SK-N-SH (cell line): ENCODE data around the gene CLMP.

Source experiments
- POLR2AphosphoS5 ChIP-seq: IDR thresholded peaks from 2 replicates; pipeline ENCODE4 v1.6.1; 2012; ENCODE audit warnings: low read depth, low read length
- RAD21 ChIP-seq: IDR thresholded peaks from 2 replicates; pipeline ENCODE4 v1.6.1; 2012; ENCODE audit warnings: mild to moderate bottlenecking, low read length
- YY1 ChIP-seq: IDR thresholded peaks from 2 replicates; pipeline ENCODE4 v1.4.0; 2012; ENCODE audit warnings: low read depth, mild to moderate bottlenecking
- ZBTB33 ChIP-seq: IDR thresholded peaks from 2 replicates; pipeline ENCODE4 v1.4.0; 2012; ENCODE audit warnings: low read depth, borderline replicate concordance
- TF ChIP-seq, protein P1 (sequence below): fragments of 200-600 bp; sonication (generic); IDR thresholded peaks from 2 replicates; pipeline ENCODE4 v1.6.1; 2017; ENCODE audit warnings: antibody characterized with exemption, mild to moderate bottlenecking, moderate library complexity

GRCh38 chr11:123238297-123238696 is 43.2 kb upstream of the CLMP start:
- TF ChIP-seq, protein P1, sequence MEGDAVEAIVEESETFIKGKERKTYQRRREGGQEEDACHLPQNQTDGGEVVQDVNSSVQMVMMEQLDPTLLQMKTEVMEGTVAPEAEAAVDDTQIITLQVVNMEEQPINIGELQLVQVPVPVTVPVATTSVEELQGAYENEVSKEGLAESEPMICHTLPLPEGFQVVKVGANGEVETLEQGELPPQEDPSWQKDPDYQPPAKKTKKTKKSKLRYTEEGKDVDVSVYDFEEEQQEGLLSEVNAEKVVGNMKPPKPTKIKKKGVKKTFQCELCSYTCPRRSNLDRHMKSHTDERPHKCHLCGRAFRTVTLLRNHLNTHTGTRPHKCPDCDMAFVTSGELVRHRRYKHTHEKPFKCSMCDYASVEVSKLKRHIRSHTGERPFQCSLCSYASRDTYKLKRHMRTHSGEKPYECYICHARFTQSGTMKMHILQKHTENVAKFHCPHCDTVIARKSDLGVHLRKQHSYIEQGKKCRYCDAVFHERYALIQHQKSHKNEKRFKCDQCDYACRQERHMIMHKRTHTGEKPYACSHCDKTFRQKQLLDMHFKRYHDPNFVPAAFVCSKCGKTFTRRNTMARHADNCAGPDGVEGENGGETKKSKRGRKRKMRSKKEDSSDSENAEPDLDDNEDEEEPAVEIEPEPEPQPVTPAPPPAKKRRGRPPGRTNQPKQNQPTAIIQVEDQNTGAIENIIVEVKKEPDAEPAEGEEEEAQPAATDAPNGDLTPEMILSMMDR = no peak
- TF ChIP-seq YY1 (no peak), RAD21 (no peak), POLR2AphosphoS5 (no peak), ZBTB33 (no peak)
